Activated gamma-delta T cell treated with anti-CD3 and anti-CD28 coated beads, Interleukin-2, amount 50 U/mL, for 16 hours (primary cell): ENCODE data around the gene LIN37.

Experiments
- DNase-seq: peaks from one replicate; pipeline ENCODE4 v3.0.0-alpha.2; 2020; ENCODE audit warnings: low read depth

The LIN37 gene

DNA sequence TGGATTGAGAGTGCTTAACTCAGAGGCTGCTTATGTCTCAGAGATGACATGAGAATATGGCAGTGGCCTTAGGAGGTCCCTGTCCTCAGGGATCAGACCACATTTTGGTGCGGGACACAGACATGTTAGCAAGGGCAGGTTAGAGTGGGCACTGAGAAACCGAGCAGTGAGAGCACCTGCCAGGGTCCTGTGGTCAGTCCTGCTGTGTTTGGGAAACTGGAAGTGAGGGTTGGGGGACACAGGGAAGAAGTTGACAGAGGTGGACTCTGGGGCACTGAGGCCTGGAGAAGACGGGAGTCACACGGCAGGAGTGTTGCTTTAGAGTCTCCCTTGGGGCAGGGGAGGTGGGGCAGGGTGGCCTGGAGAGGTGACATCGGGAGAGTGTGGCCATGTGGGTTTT, 13.5 kb upstream of the LIN37 start:
- no peak for DNase-seq

DNA sequence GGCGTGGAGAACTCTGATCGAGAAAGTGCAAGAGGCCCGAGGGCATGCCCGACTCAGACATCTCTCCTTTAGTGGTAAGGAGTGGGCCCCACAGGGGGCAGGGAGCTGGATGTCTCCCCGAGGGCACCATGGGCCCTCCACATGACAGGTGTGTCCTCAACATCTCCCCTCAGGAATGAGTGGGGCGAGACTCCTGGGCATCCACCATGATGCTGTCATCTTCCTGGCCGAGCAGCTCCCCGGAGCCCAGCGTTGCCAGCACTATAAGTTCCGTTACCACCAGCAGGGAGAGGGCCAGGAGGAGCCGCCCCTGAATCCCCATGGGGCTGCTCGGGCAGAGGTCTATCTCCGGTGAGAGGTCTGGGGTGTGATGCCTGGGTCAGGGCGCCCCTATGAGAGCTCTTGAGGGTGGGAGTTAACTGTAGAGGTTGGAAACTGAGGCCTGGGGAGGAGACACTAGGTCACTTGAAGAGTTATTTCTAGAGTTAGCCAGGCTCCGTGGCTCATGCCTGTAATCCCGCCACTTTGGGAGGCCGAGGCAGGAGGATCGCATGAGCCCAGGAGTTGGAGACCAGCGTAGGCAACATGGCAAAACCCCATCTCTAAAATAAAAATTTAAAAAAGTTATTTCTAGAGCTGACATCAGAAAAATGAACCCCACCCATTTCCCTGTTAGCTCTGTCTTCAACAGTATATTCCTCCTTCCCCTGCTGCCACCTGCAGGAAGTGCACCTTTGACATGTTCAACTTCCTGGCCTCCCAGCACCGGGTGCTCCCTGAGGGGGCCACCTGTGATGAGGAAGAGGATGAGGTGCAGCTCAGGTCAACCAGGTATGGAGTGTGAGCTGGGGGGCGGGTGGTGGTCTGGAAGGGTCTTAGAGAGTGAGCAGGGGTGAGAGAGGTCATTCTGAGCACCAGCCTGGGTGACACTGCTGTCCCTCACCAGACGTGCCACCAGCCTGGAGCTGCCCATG, 11.2 kb upstream of the LIN37 start:
- DNase-seq, result no peak

DNA sequence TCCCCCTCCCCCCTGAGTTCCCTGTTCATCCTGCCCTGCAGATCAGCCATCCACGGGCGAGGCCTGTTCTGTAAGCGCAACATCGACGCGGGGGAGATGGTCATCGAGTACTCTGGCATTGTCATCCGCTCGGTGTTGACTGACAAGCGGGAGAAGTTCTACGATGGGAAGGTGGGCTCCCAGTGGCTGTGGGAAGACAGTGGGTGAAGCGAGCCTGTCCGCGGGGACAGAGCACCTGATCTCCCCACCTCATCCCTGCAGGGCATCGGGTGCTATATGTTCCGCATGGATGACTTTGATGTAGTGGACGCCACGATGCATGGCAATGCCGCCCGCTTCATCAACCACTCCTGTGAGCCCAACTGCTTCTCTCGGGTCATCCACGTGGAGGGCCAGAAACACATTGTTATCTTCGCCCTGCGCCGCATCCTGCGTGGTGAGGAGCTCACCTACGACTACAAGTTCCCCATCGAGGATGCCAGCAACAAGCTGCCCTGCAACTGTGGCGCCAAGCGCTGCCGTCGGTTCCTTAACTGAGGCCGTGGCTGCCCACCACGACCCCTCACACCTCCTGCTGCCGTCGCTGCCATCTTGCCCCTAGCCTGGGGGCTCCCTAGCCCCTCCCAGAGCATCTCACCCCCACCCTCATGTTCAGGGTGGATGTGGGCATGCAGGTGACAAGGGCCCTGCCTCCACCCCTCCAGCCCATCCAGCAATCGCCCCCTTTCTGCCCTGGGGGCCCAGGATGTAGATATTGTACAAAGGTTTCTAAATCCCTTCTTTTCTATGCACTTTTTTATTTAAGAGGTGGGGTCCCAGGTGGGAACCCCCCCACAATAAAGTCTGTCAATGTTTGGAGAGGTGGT, 10.1 kb upstream of the LIN37 start:
- no peak for DNase-seq

DNA sequence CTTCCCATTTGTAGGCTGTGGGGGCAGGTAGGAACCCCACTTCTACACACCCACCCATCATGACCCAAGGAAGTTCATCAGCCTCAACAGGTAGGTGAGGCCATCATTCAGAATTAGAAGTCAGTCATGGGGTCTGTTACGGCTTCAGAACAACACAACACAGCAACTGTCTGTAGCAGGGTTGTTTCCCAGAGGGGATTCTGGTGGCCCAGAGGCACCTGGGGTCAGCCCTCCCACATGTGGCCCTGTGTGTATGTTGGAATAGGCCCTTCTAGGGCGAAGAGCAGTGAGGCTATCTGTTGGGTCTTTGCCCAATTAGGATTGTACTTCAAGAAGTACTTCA, 9.5 kb upstream of the LIN37 start:
- no peak for DNase-seq

DNA sequence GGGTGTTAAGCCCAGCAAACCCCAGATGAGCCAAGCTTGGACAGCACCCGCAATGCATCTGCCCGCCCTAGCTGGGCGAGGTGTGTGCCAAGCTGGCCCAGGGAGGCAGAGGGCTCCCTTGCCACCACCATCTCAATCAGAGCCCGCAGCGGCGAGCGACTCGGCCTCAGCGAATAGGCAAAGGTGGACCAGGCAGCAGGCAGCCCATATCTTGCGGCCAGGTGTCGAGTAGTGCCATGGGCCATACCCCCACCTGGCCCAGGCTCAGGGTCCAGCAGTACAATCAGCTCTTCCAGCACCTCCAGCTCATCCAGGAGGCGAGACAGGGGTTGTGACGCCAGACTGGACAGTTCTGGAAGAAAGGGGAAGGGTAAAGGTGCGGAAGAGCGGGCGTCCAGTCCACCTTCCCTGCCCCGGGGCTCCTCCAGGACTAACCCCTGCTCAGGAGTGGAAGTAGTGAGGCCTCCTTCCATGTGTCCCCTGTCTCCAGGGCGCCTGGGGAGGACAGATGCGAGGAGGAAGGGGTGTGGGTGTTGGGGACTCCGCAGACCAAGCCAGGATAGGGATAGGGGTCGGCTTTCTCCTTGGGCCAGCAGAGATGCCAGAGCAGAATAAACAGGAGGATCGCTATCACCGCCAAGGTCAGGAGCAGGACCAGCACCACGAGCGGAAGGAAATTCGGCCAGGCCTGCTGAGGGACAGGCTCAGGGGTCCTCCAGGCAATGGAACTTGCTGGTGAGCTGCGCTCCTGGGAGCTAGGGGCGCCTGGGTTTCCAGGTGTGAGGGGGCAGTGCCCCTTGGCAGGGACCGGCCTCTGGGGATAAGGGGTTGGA, 8.9 kb upstream of the LIN37 start:
- DNase-seq, result no peak

DNA sequence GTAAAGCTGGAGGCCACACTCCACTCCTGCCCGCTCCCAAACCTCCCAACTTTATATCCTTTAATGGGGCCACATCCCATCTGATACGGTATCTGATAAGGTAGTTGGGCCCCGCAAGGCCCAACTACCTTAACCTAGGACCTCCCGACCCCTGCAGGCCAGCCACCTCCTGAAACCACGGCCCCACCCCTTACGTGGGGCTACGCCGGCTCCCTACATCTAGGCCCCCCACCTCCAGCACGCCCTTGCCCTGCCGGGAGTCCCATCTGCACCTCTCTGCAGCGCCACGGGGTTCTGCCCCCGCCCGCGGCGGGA, 8.3 kb upstream of the LIN37 start:
- no peak for DNase-seq

DNA sequence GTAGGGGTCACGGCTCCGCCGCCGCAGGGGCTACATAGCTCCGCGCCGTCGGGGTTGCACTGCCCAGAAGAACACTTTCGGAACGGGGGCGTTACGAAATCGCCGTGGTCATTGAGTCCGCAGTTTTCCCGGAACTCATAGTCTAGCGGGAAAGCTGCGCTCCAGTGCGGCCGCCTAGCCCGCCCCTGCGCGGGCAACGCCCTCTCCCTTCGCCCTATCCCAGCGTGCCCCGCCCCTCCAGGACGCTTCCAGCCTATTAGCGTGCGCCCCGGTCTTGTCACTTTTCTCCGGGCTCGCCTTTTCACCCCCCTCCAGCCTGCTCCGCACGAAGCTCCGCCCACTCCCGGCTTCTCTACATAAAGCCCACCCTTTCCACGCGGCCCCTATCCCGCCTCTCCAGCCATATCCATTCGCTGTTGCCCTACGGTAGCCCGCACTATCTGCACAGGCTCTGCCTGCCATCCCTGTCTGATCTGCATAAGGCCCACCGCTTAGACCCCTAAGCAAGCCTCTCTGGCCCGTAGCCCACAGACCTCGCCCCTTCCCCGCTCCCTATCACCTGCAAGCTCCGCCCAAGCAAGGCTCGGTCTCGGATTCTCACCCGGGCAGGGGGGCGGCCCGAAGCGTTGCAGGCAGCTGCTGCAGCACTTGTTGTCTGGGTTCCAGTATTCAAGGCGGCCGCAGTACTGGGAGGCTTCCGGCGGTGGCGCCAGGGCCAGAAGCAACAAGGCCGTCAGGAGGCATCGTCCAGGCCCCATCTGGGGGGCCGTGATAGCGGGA, 7.8 kb upstream of the LIN37 start:
- DNase-seq, result peak; percentile 94

DNA sequence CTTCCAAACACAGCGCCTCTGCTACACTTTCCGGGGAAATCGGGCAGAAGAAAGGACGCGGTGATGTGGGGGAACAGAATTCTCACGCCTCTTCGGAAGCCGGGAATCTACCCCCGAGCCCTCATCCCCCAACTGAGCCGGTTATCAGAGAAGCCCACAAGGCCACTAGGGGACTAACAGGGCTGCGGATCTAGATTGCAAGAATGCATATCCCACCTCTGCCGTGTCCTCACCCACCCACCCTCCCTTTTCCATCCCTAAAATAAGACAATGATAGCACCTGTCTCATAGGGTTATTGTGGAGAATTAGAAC, 7.2 kb upstream of the LIN37 start:
- no peak for DNase-seq

DNA sequence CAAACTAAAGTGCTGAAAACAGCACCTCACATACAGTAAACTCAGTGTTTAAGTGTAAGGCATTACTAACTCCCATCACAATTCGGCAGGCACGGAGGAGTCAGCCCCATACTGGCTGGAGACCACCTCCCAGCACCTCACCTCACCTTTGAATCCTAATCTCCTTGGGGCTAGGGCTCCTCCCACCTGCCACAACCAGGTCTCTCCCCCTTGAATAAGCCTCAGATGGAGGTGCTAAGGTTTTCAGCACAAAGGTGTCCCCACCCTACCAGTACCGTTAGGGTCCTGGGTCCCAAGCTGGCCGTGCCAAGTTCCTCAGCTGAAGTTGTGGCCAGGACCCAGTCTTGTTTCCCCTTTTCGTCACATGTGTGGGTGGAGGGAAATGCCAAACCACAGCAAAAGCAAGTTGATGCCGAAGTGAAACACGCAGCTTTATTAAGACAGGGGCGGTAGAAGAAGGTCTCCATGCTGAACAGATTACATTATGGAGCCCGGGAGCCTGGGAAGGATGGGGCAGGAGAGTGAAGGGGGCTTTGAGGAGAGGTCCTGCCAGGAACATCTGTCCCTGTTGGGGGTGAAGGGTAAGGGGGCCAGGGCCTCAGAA, 6.2 kb upstream of the LIN37 start, which contains the start of gene IGFLR1:
TSS of gene IGFLR1 (minus strand) at position 332 of the 604 bp plus-strand sequence. CDS start 1,272 bp downstream, outside the sequence.
- peak; percentile 70 for DNase-seq

DNA sequence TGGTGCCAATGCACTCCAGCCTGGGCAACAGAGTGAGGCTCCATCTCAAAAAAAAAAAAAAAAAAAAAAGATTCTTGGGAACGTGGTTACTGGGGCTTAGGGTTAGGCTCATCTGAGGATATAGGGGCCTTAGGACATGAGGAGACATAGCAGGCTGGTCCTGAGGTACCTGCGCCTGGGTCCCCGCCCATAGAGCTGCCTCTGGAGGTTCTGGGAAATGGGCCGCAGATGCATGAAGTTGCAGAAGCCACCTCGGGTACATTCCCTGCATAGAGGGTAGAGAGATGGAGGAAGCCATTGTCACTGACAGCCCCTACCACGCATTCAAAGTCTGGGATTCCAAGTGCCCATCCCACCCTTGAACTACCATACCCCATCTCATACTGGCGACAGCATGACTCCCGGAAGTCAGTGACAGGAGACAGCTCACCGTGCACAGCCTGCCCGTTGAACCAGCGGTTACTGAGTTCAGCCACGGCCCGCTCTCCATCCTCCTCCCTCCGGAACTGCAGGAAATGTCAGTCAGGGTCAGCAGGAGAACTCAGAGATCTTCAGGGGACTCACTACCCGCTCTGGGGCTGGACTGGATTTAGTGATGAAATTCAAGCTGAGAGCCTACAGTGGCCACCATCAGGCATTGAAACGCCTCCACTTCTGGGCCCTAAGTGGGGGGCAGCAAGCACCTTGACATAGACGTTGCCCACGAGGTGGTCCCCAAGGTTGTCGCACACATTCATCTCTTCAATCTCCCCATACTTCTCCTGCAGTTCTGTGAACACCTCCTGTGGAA, 4.5 kb upstream of the LIN37 start:
- no peak for DNase-seq

DNA sequence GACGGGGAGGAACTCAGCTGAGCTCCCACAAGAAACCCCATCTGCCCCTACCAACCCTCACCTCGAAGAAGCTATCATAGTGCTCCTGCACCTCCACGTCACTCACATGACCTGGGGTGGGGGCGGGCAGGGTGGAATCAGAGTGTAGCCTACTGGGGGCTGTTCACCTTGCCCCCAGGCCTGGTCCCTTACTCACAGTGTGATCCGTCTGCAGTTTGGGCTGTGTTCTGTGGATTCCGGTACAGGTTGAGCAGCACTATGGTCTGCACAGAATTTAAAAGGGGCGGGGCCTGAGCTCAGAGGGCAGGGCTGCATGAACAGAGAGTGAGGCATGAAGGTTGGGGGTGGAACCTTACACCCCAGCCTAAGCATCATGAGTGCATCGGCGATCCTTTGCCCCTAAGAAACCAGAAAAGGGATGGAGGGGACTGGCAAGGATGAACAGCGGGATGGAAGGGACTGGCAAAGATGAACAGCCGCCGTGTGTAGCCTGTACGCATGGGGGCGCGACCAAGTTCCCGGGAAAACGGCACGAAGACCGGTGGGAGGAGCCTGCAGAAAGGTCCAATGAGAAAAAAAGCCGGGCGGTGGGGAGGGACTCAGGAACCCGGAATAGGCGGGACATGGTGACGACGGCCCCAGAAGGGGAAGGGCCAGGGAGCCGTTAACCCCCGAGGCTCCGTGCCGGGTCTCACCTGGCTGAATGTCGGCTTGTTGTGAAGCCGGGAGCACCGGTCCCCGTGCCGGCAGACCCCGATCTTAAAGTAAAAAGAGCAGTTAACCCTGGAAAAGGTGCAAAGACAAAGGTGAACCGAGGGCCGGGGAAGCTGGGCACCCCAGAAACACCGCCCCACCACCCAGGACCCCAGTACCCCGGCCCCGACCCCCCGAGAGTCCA, 3.7 kb upstream of the LIN37 start:
- DNase-seq, result peak; percentile 91

DNA sequence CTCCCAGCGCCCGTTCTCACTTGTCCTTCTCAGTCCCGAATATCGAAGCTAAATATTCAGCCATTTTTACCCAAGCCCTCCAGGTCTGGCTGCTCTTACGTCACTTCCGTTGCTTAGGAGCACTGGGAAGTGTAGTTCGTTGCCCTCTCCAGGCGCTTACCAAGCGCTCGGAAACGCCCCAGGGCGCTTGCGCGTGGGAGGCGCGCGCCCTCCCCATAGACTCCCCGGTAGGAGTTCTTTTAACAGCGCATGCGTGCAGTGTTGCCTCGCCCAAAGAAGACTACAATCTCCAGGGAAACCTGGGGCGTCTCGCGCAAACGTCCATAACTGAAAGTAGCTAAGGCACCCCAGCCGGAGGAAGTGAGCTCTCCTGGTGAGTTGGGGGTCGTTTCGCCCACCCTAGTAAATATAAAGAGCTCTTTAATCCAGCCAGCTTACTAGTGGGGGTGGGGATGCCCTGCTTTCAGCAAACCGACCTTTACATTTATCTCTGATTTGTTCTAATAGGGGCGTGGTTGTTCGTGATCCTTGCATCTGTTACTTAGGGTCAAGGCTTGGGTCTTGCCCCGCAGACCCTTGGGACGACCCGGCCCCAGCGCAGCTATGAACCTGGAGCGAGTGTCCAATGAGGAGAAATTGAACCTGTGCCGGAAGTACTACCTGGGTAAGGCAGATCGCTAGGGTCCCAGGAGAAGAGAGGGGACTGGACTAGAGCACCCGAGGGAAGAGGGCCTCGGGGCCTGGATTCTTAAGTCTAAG, 2.9 kb upstream of the LIN37 start, which contains the start of the genes PSENEN and U2AF1L4:
TSS of gene PSENEN (plus strand) at position 324 of the 759 bp plus-strand sequence. CDS start at position 604, 280 bp downstream.
TSS of gene U2AF1L4 (minus strand) at position 91 of the 759 bp plus-strand sequence. CDS start at position 64, 27 bp downstream.
- peak; percentile 93 for DNase-seq

DNA sequence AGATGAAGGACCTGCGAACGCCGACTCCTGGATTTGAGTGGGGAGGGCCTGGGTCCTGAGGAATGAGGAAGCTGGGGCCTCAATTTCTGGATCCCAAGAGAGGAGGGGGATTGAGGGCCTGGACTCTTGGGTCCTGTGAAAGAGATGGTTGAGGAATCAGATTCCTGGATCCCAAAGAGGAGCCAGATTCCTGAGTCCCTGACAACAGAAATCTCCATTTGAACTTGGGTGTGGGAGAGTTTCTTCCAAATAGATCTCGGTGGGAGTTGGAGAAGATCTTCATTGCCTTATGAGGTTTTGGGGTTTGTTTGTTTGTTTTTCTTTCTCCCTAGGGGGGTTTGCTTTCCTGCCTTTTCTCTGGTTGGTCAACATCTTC, 2.3 kb upstream of the LIN37 start:
- DNase-seq, result no peak

DNA sequence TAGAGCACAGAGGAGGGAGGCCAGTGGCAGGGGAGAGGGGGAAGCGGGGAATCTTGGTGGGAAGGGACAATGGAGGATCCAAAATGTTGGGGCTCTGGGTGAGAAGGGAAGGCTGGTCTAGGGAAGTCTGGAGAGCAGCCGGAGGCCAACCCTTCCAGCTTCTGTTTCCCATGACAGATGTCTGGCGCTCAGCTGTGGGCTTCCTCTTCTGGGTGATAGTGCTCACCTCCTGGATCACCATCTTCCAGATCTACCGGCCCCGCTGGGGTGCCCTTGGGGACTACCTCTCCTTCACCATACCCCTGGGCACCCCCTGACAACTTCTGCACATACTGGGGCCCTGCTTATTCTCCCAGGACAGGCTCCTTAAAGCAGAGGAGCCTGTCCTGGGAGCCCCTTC, 1.8 kb upstream of the LIN37 start:
- no peak for DNase-seq

DNA sequence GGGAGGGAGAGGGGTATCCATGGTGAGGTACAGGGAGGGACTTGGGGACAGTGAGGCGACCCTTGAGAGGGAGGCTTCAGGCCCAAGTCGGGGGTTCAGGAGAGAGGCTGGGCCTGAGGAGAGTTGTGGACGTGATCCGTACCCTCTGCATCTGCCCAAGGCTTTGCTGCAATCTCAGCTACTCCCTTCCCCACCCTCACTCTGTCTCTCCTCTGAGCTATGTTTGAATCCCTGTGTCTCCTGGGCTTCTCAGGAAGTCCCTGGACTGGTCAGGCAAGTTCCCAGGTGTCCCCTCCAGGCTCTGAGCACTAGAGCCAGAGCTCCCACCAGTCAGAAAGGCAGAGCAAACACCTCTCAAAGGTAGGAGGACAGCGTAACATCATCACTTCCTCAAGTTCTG, 1.8 kb downstream of the LIN37 start:
- no peak for DNase-seq

DNA sequence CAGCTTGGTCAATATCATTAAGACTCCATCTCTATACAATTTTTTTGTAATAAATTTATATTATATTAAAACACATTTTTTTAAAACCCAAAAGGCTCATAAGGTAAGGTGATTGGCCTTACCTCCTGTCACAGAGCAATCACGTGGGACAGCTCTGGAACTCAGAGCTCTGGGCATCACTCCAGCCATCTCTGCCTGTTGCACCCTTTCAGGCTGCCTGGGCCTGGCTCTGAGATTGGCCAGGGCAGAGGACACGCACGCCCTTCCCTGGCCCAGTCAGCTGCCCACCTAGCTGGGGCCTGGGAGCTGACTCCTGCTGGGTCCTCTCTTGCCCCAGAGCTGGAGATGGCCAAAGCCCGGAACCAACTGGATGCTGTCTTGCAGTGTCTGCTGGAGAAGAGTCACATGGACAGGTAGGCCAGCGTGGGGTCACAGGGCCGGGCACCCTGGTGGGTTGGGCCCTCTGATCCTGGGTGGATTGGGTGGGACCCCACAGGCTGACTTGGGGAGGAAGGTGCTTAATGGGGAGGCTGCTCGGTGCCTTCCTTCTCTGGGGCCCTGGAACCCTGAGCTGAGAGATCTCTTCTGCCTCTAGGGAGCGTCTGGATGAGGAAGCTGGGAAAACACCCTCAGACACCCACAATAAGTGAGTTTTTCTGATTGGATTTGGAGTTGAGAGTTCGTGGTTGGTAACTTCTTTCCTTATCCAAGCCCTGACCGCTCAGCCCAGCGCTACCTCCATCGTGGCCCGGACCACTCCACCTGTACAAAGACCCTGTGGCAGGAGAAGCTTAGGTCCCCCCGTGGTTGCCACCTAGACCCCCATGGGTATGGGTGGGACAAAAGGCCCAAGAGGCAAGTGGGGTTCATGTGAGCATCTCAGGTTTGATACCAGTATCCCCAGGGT, 3.7 kb downstream of the LIN37 start:
- no peak for DNase-seq

DNA sequence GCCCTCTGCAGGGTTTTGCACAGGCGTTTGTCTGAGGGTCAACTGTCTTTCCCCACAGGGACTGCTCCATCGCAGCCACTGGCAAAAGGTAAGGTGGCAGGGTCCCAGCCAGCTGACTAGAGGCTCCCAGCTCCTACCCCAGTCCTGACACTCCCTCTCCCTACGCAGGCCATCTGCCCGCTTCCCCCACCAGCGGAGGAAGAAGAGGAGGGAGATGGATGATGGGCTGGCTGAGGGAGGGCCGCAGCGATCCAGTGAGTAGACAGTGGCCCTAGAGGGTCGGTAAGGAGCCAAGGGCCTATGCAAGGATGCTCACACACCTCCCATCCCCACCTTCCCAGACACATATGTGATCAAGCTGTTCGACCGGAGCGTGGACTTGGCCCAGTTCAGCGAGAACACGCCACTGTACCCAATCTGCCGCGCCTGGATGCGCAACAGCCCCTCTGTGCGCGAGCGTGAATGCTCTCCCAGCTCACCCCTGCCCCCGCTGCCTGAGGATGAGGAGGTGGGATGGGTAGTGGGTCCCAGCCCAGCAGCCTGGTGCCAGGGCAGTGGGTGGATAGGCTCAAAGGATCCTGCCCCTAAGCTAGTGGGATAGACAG, 4.5 kb downstream of the LIN37 start:
- no peak for DNase-seq
